GM12892 (cell line): Measurements from ENCODE around the gene TBC1D9B.

Source experiments
- POLR2A ChIP-seq: IDR thresholded peaks from 2 replicates; pipeline ENCODE4 v1.6.1; 2011; ENCODE audit warnings: low read depth, low read length, control low read depth
- POLR2AphosphoS5 ChIP-seq: IDR thresholded peaks from 2 replicates; pipeline ENCODE4 v1.6.1; 2011; ENCODE audit warnings: low read depth, low read length, control low read depth
- TAF1 ChIP-seq: IDR thresholded peaks from 2 replicates; pipeline ENCODE4 v1.6.1; 2011; ENCODE audit warnings: low read depth, mild to moderate bottlenecking, control low read depth, low read length, borderline replicate concordance

DNA sequence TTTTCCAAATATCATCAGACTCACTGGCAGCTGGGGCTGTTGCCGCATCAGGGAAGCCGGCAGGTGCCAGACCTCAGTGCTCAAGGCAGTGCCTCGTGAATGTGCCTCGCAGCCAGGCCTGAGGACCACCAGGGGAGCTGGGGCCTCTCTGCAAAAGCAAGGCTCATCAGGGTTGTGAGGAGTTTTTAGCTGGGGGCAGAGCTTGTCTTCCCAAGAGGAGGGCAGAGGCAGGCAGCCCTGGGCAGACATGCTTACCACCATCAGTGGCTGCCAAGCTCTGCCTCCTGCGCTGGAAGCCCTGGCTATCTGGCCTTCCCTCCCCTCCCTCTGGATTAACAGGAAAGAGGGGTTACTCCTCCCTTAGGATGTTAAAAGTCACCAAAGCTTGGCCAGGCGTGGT, 8.8 kb upstream of the TBC1D9B start:
- TF ChIP-seq POLR2A (no peak), POLR2AphosphoS5 (no peak), TAF1 (no peak)
